ENCODE data around the gene CUL3.

The CUL3 gene

GRCh38 chr2:224444783-224445182, 140.4 kb downstream of the CUL3 start:
- no peak for DNase-seq (ENCODE audit: insufficient read length, low spot score)
- FAIRE-seq, result no peak
- TF ChIP-seq CTCF (IDR thresholded peaks at IDR 0.05; ENCODE audit: insufficient read depth, missing control alignments), result no peak

GRCh38 chr2:224444021-224444420, 141.1 kb downstream of the CUL3 start:
- FAIRE-seq, result no peak
- TF ChIP-seq CTCF (IDR thresholded peaks at IDR 0.05; ENCODE audit: insufficient read depth, missing control alignments), result no peak

GRCh38 chr2:224442071-224442967, 142.8 kb downstream of the CUL3 start:
- DNase-seq (ENCODE audit: insufficient read length, low spot score) (no peak), FAIRE-seq (no peak)
- no peak for TF ChIP-seq CTCF (IDR thresholded peaks at IDR 0.05; ENCODE audit: insufficient read depth, missing control alignments)

More at GRCh38 chr2:224444021-224444420, 141.1 kb downstream of the CUL3 start:
- no peak for DNase-seq (ENCODE audit: insufficient read length, low spot score)

GRCh38 chr2:224440988-224441387, 144.2 kb downstream of the CUL3 start:
- TF ChIP-seq CTCF (IDR thresholded peaks at IDR 0.05; ENCODE audit: insufficient read depth, missing control alignments), result no peak
- DNase-seq (ENCODE audit: insufficient read length, low spot score) (no peak), FAIRE-seq (no peak)

GRCh38 chr2:224438726-224439125, 146.4 kb downstream of the CUL3 start:
- DNase-seq (ENCODE audit: insufficient read length, low spot score) (no peak), FAIRE-seq (no peak)
- TF ChIP-seq CTCF (IDR thresholded peaks at IDR 0.05; ENCODE audit: insufficient read depth, missing control alignments), result no peak

- FAIRE-seq (no peak), DNase-seq (ENCODE audit: insufficient read length, low spot score) (no peak)
- TF ChIP-seq CTCF (IDR thresholded peaks at IDR 0.05; ENCODE audit: insufficient read depth, missing control alignments), result no peak
Observed at GRCh38 chr2:224436634-224437033, 148.5 kb downstream of the CUL3 start.

- TF ChIP-seq CTCF (IDR thresholded peaks at IDR 0.05; ENCODE audit: insufficient read depth, missing control alignments), result no peak
- DNase-seq (ENCODE audit: insufficient read length, low spot score) (no peak), FAIRE-seq (no peak)
Observed at GRCh38 chr2:224434618-224435017, 150.5 kb downstream of the CUL3 start.
